ENCODE results near the gene MBP.

MBP gene

GRCh38 chr18:76932026-76932819 lies 200.4 kb downstream of the MBP start:
- H3K27me3 ChIP-seq (ENCODE audit: insufficient read depth, low read length) = no peaks in the 10 kb centered on the region
- no peaks in the 10 kb centered on the region for H3K9me3 ChIP-seq (ENCODE audit: low read length)
- no peak overlapping the region for H3K4me2 ChIP-seq (ENCODE audit: low read length)
- peaks cover 71% of the 10 kb centered on the region for H3K36me3 ChIP-seq (ENCODE audit: insufficient read depth, low read length)
- no peak overlapping the region for H3K4me3 ChIP-seq (ENCODE audit: low read depth, low read length, poor library complexity, severe bottlenecking)
- no peaks in the 10 kb centered on the region for H4K20me1 ChIP-seq (ENCODE audit: insufficient read depth, low read length)
- no peak for TF ChIP-seq CTCF (IDR thresholded peaks at IDR 0.05; ENCODE audit: low read length)
- no peak for TF ChIP-seq EZH2 (IDR thresholded peaks at IDR 0.05; ENCODE audit: borderline replicate concordance, low read length)
- H3K27ac ChIP-seq (ENCODE audit: low read depth, low read length, poor library complexity, severe bottlenecking) = no peak overlapping the region
- no peaks in the 10 kb centered on the region for H3K79me2 ChIP-seq (ENCODE audit: insufficient read depth, low read length)
- H3K4me1 ChIP-seq (ENCODE audit: insufficient read depth, low read length, severe bottlenecking) = no peaks in the 10 kb centered on the region
- no peak overlapping the region for H3K9ac ChIP-seq (ENCODE audit: low read length)
- H3F3A ChIP-seq (ENCODE audit: insufficient read depth, low read length) = no peaks in the 10 kb centered on the region
- H3K9me2 ChIP-seq (ENCODE audit: low read depth, low read length) = no peaks in the 10 kb centered on the region
- H2AFZ ChIP-seq (ENCODE audit: low read length) = no peak overlapping the region

- H3K4me1 ChIP-seq (ENCODE audit: insufficient read depth, low read length, severe bottlenecking) = no peaks in the 10 kb centered on the region
- H3K9ac ChIP-seq (ENCODE audit: low read length) = no peak overlapping the region
- H3K79me2 ChIP-seq (ENCODE audit: insufficient read depth, low read length) = no peaks in the 10 kb centered on the region
- no peaks in the 10 kb centered on the region for H3K27me3 ChIP-seq (ENCODE audit: insufficient read depth, low read length)
- H3K9me3 ChIP-seq (ENCODE audit: low read length) = no peaks in the 10 kb centered on the region
- H3K36me3 ChIP-seq (ENCODE audit: insufficient read depth, low read length) = peaks cover 71% of the 10 kb centered on the region
- TF ChIP-seq EZH2 (IDR thresholded peaks at IDR 0.05; ENCODE audit: borderline replicate concordance, low read length) (no peak), CTCF (IDR thresholded peaks at IDR 0.05; ENCODE audit: low read length) (no peak)
- no peak overlapping the region for H3K4me3 ChIP-seq (ENCODE audit: low read depth, low read length, poor library complexity, severe bottlenecking)
- no peaks in the 10 kb centered on the region for H4K20me1 ChIP-seq (ENCODE audit: insufficient read depth, low read length)
- H3K9me2 ChIP-seq (ENCODE audit: low read depth, low read length) = no peaks in the 10 kb centered on the region
- H3K4me2 ChIP-seq (ENCODE audit: low read length) = no peak overlapping the region
- H3K27ac ChIP-seq (ENCODE audit: low read depth, low read length, poor library complexity, severe bottlenecking) = no peak overlapping the region
- H3F3A ChIP-seq (ENCODE audit: insufficient read depth, low read length) = no peaks in the 10 kb centered on the region
- no peak overlapping the region for H2AFZ ChIP-seq (ENCODE audit: low read length)
Observed at GRCh38 chr18:76931171-76931570, 201.4 kb downstream of the MBP start.
